K562 (cell line): ENCODE data around the gene TPR. TPM values are rescaled to one million over a fixed set of nuclear protein-coding genes. Genes with fewer than 3 reads are reported as not detected.

ENCODE experiments used
- ATAC-seq: fragments of 200-7000 bp; cut with Tn5 transposase; 3 replicates; pipeline ENCODE4 v1.9.1; 2020; ENCODE audit warnings: moderate library complexity
- BruUV-seq: library from RNA; stranded (reverse); fragments of 400-500 nt; replicated peaks from 2 replicates; lab custom pipeline; 2021; lab: Mats Ljungman, UMichigan
- CTCF ChIA-PET: fragments of 300-600 bp; formaldehyde crosslinking; extraction: SDS; loops from one replicate; lab custom pipeline; 2021; ENCODE audit warnings: low intra/inter-chr PET ratio; lab: Yijun Ruan, JAX
- POLR2A ChIA-PET: fragments of 300-600, 350-650 bp; sonication (Branson Sonifier 250); formaldehyde crosslinking; extraction: SDS; loops from one replicate; lab custom pipeline; 2021; ENCODE audit warnings: antibody characterized with exemption, inconsistent platforms; lab: Yijun Ruan, JAX
- DNase-seq, 4 experiments: peaks; one replicate each; pipeline versions ENCODE4 v3.0.0 to v3.0.0-alpha.2; 2011 to 2018; ENCODE audit warnings: low spot score in 3 of 4, mixed read lengths in 3 of 4; ENCODE audit errors: extremely low read depth in 1 of 4
- FAIRE-seq: peaks from 2 replicates; lab custom pipeline; 2011; peaks lifted over from hg19 to GRCh38; lab: Jason Lieb, UNC
- H2AFZ ChIP-seq: 2 replicates; pipeline ENCODE4 v1.6.0; 2011; ENCODE audit warnings: low read depth, low read length, control low read depth, inconsistent platforms
- H3K27ac ChIP-seq: fragments of 200-600 bp; 3 replicates; pipeline ENCODE4 v1.8.0; 2011; ENCODE audit warnings: low read depth, mild to moderate bottlenecking, control low read depth, inconsistent platforms, low read length, moderate library complexity, mixed read lengths; ENCODE audit errors: extremely low read depth
- H3K27me3 ChIP-seq, 2 experiments: fragments of 300-600 bp in 1 of 2; 2 replicates in 1 of 2; 3 replicates in 1 of 2; pipeline versions ENCODE4 v1.6.0 to v1.8.0; 2011; ENCODE audit warnings: inconsistent platforms in 2 of 2, low read length in 2 of 2, mild to moderate bottlenecking in 1 of 2, mixed read lengths in 1 of 2, moderate library complexity in 1 of 2; ENCODE audit not compliant: control insufficient read depth in 2 of 2, insufficient read depth in 2 of 2
- H3K36me3 ChIP-seq: fragments of 300-600 bp; 3 replicates; pipeline ENCODE4 v1.8.0; 2011; ENCODE audit warnings: mild to moderate bottlenecking, low read length, inconsistent platforms; ENCODE audit not compliant: control insufficient read depth, insufficient read depth
- H3K4me1 ChIP-seq, 2 experiments: fragments of 200-600 bp in 1 of 2; replicated peaks in 1 of 2; 2 replicates in 1 of 2; 3 replicates in 1 of 2; pipeline versions ENCODE4 v1.5.1 to v1.8.0; 2011; ENCODE audit warnings: inconsistent platforms in 2 of 2, low read length in 2 of 2, mild to moderate bottlenecking in 1 of 2, mixed read lengths in 1 of 2, moderate library complexity in 1 of 2; ENCODE audit not compliant: control insufficient read depth in 2 of 2, insufficient read depth in 2 of 2
- H3K4me2 ChIP-seq: 2 replicates; pipeline ENCODE4 v1.6.1; 2011; ENCODE audit warnings: low read length, control low read depth, inconsistent platforms, mixed read lengths; ENCODE audit not compliant: insufficient read depth
- H3K4me3 ChIP-seq: fragments of 200-600 bp; sonication (generic), shearing (Covaris generic); 2 replicates; pipeline ENCODE4 v1.5.1; 2016; ENCODE audit warnings: control low read depth, inconsistent platforms
- H3K79me2 ChIP-seq: fragments of 200-600 bp; 3 replicates; pipeline ENCODE4 v1.8.0; 2011; ENCODE audit warnings: low read length, inconsistent platforms; ENCODE audit not compliant: control insufficient read depth, insufficient read depth
- H3K9ac ChIP-seq, 2 experiments: 2 replicates each; pipeline versions ENCODE4 v1.6.0 to v1.6.1; 2011; ENCODE audit warnings: low read depth in 2 of 2, low read length in 2 of 2, control low read depth in 1 of 2, inconsistent platforms in 1 of 2, mild to moderate bottlenecking in 1 of 2, mixed read lengths in 1 of 2; ENCODE audit not compliant: insufficient read depth in 1 of 2
- H3K9me1 ChIP-seq: one replicate; pipeline ENCODE4 v1.6.0; 2011; ENCODE audit warnings: inconsistent platforms, mild to moderate bottlenecking, low read length, moderate library complexity; ENCODE audit not compliant: control insufficient read depth, insufficient read depth
- H3K9me3 ChIP-seq: replicated peaks from 2 replicates; pipeline ENCODE4 v1.5.1; 2011; ENCODE audit warnings: low read depth, low read length, inconsistent platforms; ENCODE audit not compliant: control insufficient read depth, insufficient read depth
- H4K20me1 ChIP-seq: replicated peaks from 2 replicates; pipeline ENCODE4 v1.6.1; 2011; ENCODE audit warnings: low read length, inconsistent platforms, mixed read lengths; ENCODE audit not compliant: control insufficient read depth, insufficient read depth
- KLF16 ChIP-seq: IDR thresholded peaks from 2 replicates; pipeline ENCODE4 v1.6.1; 2016; ENCODE audit warnings: antibody characterized with exemption
- MCM3 ChIP-seq: fragments of 450-650 bp; IDR thresholded peaks from 2 replicates; pipeline ENCODE4 v1.6.1; 2016
- NCOA2 ChIP-seq, 2 experiments: fragments of 450-650 bp; IDR thresholded peaks; 2 replicates each; pipeline ENCODE4 v1.6.1; 2018; ENCODE audit warnings: mild to moderate bottlenecking in 2 of 2, moderate library complexity in 1 of 2; ENCODE audit not compliant: partially characterized antibody in 2 of 2
- NCOA4 ChIP-seq: fragments of 450-650 bp; IDR thresholded peaks from 2 replicates; pipeline ENCODE4 v1.6.1; 2018; ENCODE audit warnings: mild to moderate bottlenecking; ENCODE audit not compliant: partially characterized antibody
- NFE2L1 ChIP-seq: fragments of 450-650 bp; IDR thresholded peaks from 2 replicates; pipeline ENCODE4 v1.6.1; 2016; ENCODE audit warnings: missing genetic modification characterization, low read depth, mild to moderate bottlenecking, missing compliant biosample characterization, moderate library complexity, borderline replicate concordance
- NR2C2 ChIP-seq, 2 experiments: fragments of 200-800 bp in 1 of 2; sonication (Bioruptor generic) in 1 of 2; sonication (generic) in 1 of 2; formaldehyde crosslinking in 1 of 2; IDR thresholded peaks; 2 replicates each; pipeline versions ENCODE4 v1.6.1 to v1.8.0; 2016 to 2022; ENCODE audit warnings: mild to moderate bottlenecking in 1 of 2, missing compliant biosample characterization in 1 of 2, missing genetic modification characterization in 1 of 2, missing genetic modification reagents in 1 of 2
- PML ChIP-seq: IDR thresholded peaks from 2 replicates; pipeline ENCODE4 v1.6.1; 2012; ENCODE audit warnings: low read length, inconsistent platforms
- PTRF ChIP-seq: fragments of 450-650 bp; IDR thresholded peaks from 2 replicates; pipeline ENCODE4 v1.6.1; 2016; ENCODE audit warnings: mild to moderate bottlenecking, missing genetic modification characterization, missing compliant biosample characterization
- RAD51 ChIP-seq: fragments of 450-650 bp; IDR thresholded peaks from 2 replicates; pipeline ENCODE4 v1.7.1; 2016; ENCODE audit warnings: low read depth, mild to moderate bottlenecking, borderline replicate concordance
- RBM14 ChIP-seq: fragments of 200-400 bp; formaldehyde crosslinking; IDR thresholded peaks from 2 replicates; pipeline ENCODE4 v1.6.1; 2018; ENCODE audit warnings: low read depth, mild to moderate bottlenecking, low read length, moderate library complexity, borderline replicate concordance; ENCODE audit not compliant: insufficient read depth
- SNRNP70 ChIP-seq: fragments of 200-400 bp; formaldehyde crosslinking; optimal IDR thresholded peaks from 2 replicates; pipeline ENCODE3; 2017; ENCODE audit warnings: low read depth, low read length
- ZC3H8 ChIP-seq: fragments of 450-650 bp; IDR thresholded peaks from 2 replicates; pipeline ENCODE4 v1.6.1; 2017
- ZEB2 ChIP-seq: fragments of 450-650 bp; IDR thresholded peaks from 2 replicates; pipeline ENCODE4 v1.6.1; 2016
- ZNF274 ChIP-seq: IDR thresholded peaks from 2 replicates; pipeline ENCODE4 v1.6.1; 2011; ENCODE audit warnings: low read depth, mild to moderate bottlenecking, low read length, moderate library complexity, borderline replicate concordance
- in situ Hi-C: fragments of 300-500 bp; cut with MboI; formaldehyde crosslinking; loops from 4 replicates; pipeline ENCODE4 v1.15.0; 2018; ENCODE audit warnings: inconsistent platforms, mixed read lengths
- intact Hi-C: fragments of 100-400 bp; cut with micrococcal nuclease; formaldehyde crosslinking; loops from 2 replicates; pipeline ENCODE4 v1.14.2; 2022
- polyA plus RNA-seq, 8 experiments: library from polyadenylated mRNA; depleted of rRNA in 4 of 8; stranded (reverse) in 5 of 8; unstranded in 3 of 8; fragments of >200 nt; fragmentation: Nextera tagmentation in 2 of 8; fragmentation: Illumina TruSeq in 1 of 8; extraction: Ambion mirVana in 2 of 8; extraction: Trizol in 1 of 8; gene quantifications; 2 replicates each; pipeline versions ENCODE4 v1.2.1 to v1.2.3, GENCODE V29; 2011 to 2014; ENCODE audit warnings: inconsistent platforms in 1 of 8, missing spikeins in 1 of 8
- total RNA-seq, 7 experiments: library from RNA; depleted of rRNA in 6 of 7; stranded (reverse); fragments of >200 nt in 6 of 7; fragmentation: Illumina TruSeq in 2 of 7; extraction: Trizol in 2 of 7; gene quantifications; 2 replicates each; pipeline versions ENCODE4 v1.2.1 to v1.2.3, GENCODE V29; 2011 to 2021; ENCODE audit warnings: low replicate concordance in 1 of 7
- TF ChIP-seq, protein P1 (sequence below): fragments of 150-350 bp; conservative IDR thresholded peaks from 2 replicates; pipeline ENCODE4 v1.6.1; 2014; ENCODE audit warnings: low read length
- TF ChIP-seq, protein P2 (sequence below), 3 experiments: IDR thresholded peaks in 2 of 3; conservative IDR thresholded peaks in 1 of 3; 2 replicates each; pipeline ENCODE4 v1.5.1; 2011 to 2012; ENCODE audit warnings: low read length in 3 of 3, mild to moderate bottlenecking in 3 of 3, control low read depth in 2 of 3, improper control_type of control experiment in 1 of 3, inconsistent platforms in 1 of 3, low read depth in 1 of 3, mixed read lengths in 1 of 3, moderate library complexity in 1 of 3; ENCODE audit not compliant: insufficient read depth in 2 of 3

Gene TPR
- total and polyA plus RNA-seq, 9 of the 15 experiments (the other 6 are each of a cell fraction or from before 2014, with no cell fraction given): 48.5 to 167 (median 138) TPM

DNA sequence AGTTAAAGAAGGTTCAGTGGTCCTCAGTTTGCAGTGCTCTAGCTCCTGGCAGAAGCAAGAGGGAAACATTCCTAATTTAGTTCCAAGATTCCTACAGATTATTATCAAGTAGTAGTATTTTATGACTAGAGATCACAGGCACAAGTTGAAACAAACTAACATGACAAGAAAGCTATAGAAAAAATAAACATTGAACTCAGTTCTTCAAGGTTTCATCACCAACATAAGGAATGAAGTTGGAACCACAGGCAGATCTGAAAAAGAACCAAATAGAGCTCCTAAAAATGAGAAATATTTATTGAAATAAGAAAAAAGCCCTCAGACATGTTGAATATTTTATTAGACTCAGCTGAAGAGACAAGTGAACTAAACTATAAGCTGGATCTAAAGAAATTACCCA, 45.3 kb upstream of the TPR start:
- no peaks in the 10 kb centered on the region for H3K79me2 ChIP-seq
- no peak overlapping the region for H3K4me2 ChIP-seq
- ChIA-PET CTCF (no interaction called here), POLR2A (interaction anchor here (1.5 kb wide), 1 partner anchor 11 kb away, joined by 5 read pairs; no protein-coding TSS in a partner anchor)
- no peak overlapping the region for H3K4me3 ChIP-seq
- no peak overlapping the region for H3K27ac ChIP-seq
- H3K9ac ChIP-seq: no peak overlapping the region
- H4K20me1 ChIP-seq: no peaks in the 10 kb centered on the region
- no peak for DNase-seq
- H3K9me3 ChIP-seq: no peaks in the 10 kb centered on the region
- TF ChIP-seq ZC3H8 (no peak), NR2C2 (CRISPR knock-in tag; IDR thresholded peaks at IDR 0.05) (no peak), NR2C2 (tag; IDR thresholded peaks at IDR 0.05) (no peak), NCOA2 (IDR thresholded peaks at IDR 0.05; ENCODE audit: partially characterized antibody in 2 of 2) (no peak), NFE2L1 (tag) (no peak), RAD51 (no peak), ZNF274 (no peak), MCM3 (no peak), PTRF (tag) (no peak), RBM14 (no peak), ZEB2 (no peak), PML (no peak), NCOA4 (no peak), SNRNP70 (no peak), KLF16 (no peak)
- TF ChIP-seq, protein P1, sequence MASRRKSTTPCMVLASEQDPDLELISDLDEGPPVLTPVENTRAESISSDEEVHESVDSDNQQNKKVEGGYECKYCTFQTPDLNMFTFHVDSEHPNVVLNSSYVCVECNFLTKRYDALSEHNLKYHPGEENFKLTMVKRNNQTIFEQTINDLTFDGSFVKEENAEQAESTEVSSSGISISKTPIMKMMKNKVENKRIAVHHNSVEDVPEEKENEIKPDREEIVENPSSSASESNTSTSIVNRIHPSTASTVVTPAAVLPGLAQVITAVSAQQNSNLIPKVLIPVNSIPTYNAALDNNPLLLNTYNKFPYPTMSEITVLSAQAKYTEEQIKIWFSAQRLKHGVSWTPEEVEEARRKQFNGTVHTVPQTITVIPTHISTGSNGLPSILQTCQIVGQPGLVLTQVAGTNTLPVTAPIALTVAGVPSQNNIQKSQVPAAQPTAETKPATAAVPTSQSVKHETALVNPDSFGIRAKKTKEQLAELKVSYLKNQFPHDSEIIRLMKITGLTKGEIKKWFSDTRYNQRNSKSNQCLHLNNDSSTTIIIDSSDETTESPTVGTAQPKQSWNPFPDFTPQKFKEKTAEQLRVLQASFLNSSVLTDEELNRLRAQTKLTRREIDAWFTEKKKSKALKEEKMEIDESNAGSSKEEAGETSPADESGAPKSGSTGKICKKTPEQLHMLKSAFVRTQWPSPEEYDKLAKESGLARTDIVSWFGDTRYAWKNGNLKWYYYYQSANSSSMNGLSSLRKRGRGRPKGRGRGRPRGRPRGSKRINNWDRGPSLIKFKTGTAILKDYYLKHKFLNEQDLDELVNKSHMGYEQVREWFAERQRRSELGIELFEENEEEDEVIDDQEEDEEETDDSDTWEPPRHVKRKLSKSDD: no peak
- TF ChIP-seq, protein P2, sequence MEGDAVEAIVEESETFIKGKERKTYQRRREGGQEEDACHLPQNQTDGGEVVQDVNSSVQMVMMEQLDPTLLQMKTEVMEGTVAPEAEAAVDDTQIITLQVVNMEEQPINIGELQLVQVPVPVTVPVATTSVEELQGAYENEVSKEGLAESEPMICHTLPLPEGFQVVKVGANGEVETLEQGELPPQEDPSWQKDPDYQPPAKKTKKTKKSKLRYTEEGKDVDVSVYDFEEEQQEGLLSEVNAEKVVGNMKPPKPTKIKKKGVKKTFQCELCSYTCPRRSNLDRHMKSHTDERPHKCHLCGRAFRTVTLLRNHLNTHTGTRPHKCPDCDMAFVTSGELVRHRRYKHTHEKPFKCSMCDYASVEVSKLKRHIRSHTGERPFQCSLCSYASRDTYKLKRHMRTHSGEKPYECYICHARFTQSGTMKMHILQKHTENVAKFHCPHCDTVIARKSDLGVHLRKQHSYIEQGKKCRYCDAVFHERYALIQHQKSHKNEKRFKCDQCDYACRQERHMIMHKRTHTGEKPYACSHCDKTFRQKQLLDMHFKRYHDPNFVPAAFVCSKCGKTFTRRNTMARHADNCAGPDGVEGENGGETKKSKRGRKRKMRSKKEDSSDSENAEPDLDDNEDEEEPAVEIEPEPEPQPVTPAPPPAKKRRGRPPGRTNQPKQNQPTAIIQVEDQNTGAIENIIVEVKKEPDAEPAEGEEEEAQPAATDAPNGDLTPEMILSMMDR (IDR thresholded peaks at IDR 0.05 in 2 of 3, conservative IDR thresholded peaks at IDR 0.05 in 1 of 3; ENCODE audit: insufficient read depth in 2 of 3, low read depth in 1 of 3, low read length in 3 of 3): no peak
- TF ChIP-seq, all 486 proteins: peak for 0
- BruUV-seq: no TSS peak
- in situ Hi-C loops (no loop called here), intact Hi-C loops (no loop called here)
- Histone ChIP-seq H3K27me3 (no peaks in the 10 kb centered on the region), H2AFZ (no peak overlapping the region), H3K36me3 (peaks cover 36% of the 10 kb centered on the region), H3K4me1 (no peaks in the 10 kb centered on the region), H3K9me1 (no peaks in the 10 kb centered on the region)
- FAIRE-seq: no peak
- no peak for ATAC-seq
